GM12878 (cell line): ENCODE measurements around the gene FHOD3. TPM values are rescaled to one million over a fixed set of nuclear protein-coding genes. Genes with fewer than 3 reads are reported as not detected.
A peak's percentile ranks its signal among the peaks of the same experiment; 100 is the strongest.

Experiments
- ATF7 ChIP-seq: fragments of 450-650 bp; IDR thresholded peaks from 2 replicates; pipeline ENCODE4 v1.6.1; 2016; ENCODE audit warnings: low read depth, mild to moderate bottlenecking
- BCL11A ChIP-seq: IDR thresholded peaks from 2 replicates; pipeline ENCODE4 v1.6.1; 2011; ENCODE audit warnings: low read depth, low read length
- BHLHE40 ChIP-seq, 2 experiments: fragments of 450-650 bp in 1 of 2; IDR thresholded peaks; 2 replicates each; pipeline ENCODE4 v1.6.1; 2011 to 2017; ENCODE audit warnings: low read depth in 2 of 2, borderline replicate concordance in 1 of 2, improper control_type of control experiment in 1 of 2, low read length in 1 of 2, mild to moderate bottlenecking in 1 of 2
- CREM ChIP-seq: IDR thresholded peaks from 2 replicates; pipeline ENCODE4 v1.6.1; 2014; ENCODE audit warnings: antibody characterized with exemption, low read depth
- EED ChIP-seq: sonication (generic); IDR thresholded peaks from 2 replicates; pipeline ENCODE4 v1.6.1; 2016; ENCODE audit warnings: antibody characterized with exemption, low read depth
- GATAD2B ChIP-seq: fragments of 450-650 bp; conservative IDR thresholded peaks from 2 replicates; pipeline ENCODE4 v1.6.1; 2017; ENCODE audit warnings: low read depth, mild to moderate bottlenecking, moderate library complexity
- IKZF2 ChIP-seq, 2 experiments: fragments of 450-650 bp; IDR thresholded peaks; 2 replicates each; pipeline ENCODE4 v1.6.1; 2017; ENCODE audit warnings: mild to moderate bottlenecking in 2 of 2, moderate library complexity in 2 of 2
- IRF5 ChIP-seq: fragments of 450-650 bp; IDR thresholded peaks from 2 replicates; pipeline ENCODE4 v1.6.1; 2017; ENCODE audit warnings: borderline replicate concordance
- MAX ChIP-seq: IDR thresholded peaks from 2 replicates; pipeline ENCODE4 v1.6.1; 2012; ENCODE audit warnings: low read depth, low read length, improper control_type of control experiment
- MXI1 ChIP-seq: fragments of 150-350 bp; IDR thresholded peaks from 2 replicates; pipeline ENCODE4 v1.6.1; 2011; ENCODE audit warnings: low read depth, mild to moderate bottlenecking, inconsistent platforms, low read length, improper control_type of control experiment
- NR2F1 ChIP-seq: fragments of 450-650 bp; conservative IDR thresholded peaks from 2 replicates; pipeline ENCODE4 v1.6.1; 2017; ENCODE audit warnings: mild to moderate bottlenecking
- PAX5 ChIP-seq: IDR thresholded peaks from 2 replicates; pipeline ENCODE4 v1.6.1; 2011; ENCODE audit warnings: low read depth, low read length, borderline replicate concordance
- PAX8 ChIP-seq: fragments of 450-650 bp; IDR thresholded peaks from 2 replicates; pipeline ENCODE4 v1.6.1; 2017; ENCODE audit warnings: mild to moderate bottlenecking, moderate library complexity
- RB1 ChIP-seq: fragments of 450-650 bp; formaldehyde crosslinking; IDR thresholded peaks from 2 replicates; pipeline ENCODE4 v1.6.1; 2017; ENCODE audit warnings: mild to moderate bottlenecking, borderline replicate concordance
- RFX5 ChIP-seq: IDR thresholded peaks from 2 replicates; pipeline ENCODE4 v1.6.1; 2011; ENCODE audit warnings: low read depth, low read length, improper control_type of control experiment
- SMARCA5 ChIP-seq: fragments of 450-650 bp; IDR thresholded peaks from 2 replicates; pipeline ENCODE4 v1.6.1; 2017; ENCODE audit warnings: mild to moderate bottlenecking
- YBX1 ChIP-seq: fragments of 450-650 bp; IDR thresholded peaks from 2 replicates; pipeline ENCODE4 v1.6.1; 2016; ENCODE audit warnings: antibody characterized with exemption
- ZSCAN29 ChIP-seq: fragments of 450-650 bp; IDR thresholded peaks from 2 replicates; pipeline ENCODE4 v1.6.1; 2017; ENCODE audit warnings: mild to moderate bottlenecking, moderate library complexity
- polyA plus RNA-seq, 11 experiments: library from polyadenylated mRNA; depleted of rRNA in 4 of 11; unstranded in 6 of 11; stranded (reverse) in 5 of 11; fragments of >200 nt; fragmentation: Nextera tagmentation in 4 of 11; fragmentation: Illumina TruSeq in 1 of 11; extraction: Ambion mirVana in 4 of 11; extraction: Trizol in 1 of 11; gene quantifications; 1 replicate in 1 of 11; 2 replicates in 10 of 11; pipeline versions ENCODE4 v1.2.1 to v1.2.3, GENCODE V29; 2011 to 2016; ENCODE audit warnings: inconsistent platforms in 2 of 11, missing spikeins in 2 of 11, low read depth in 1 of 11
- total RNA-seq, 4 experiments: library from RNA; depleted of rRNA in 3 of 4; stranded (reverse); fragments of >200 nt in 3 of 4; fragmentation: Illumina TruSeq in 1 of 4; extraction: Trizol in 1 of 4; gene quantifications; 2 replicates each; pipeline versions ENCODE4 v1.2.1 to v1.2.3, GENCODE V29; 2013 to 2021
- TF ChIP-seq, protein P1 (sequence below): fragments of 450-650 bp; formaldehyde crosslinking; IDR thresholded peaks from 2 replicates; pipeline ENCODE4 v1.4.0; 2022; ENCODE audit warnings: mild to moderate bottlenecking, moderate library complexity
- TF ChIP-seq, protein P2 (sequence below): IDR thresholded peaks from 2 replicates; pipeline ENCODE4 v1.6.1; 2011; ENCODE audit warnings: borderline replicate concordance, low read depth, mild to moderate bottlenecking, moderate library complexity, mixed read lengths, low read length; ENCODE audit not compliant: insufficient read depth; ENCODE audit errors: extremely low read length

FHOD3 gene
- total and polyA plus RNA-seq, 10 of the 15 experiments (the other 5 are each of a cell fraction or from before 2014, with no cell fraction given): 0.77 to 26.7 (median 10.4) TPM

GRCh38 chr18:36365836-36366775 lies 68.6 kb downstream of the FHOD3 start (continued):
- TF ChIP-seq, protein P1, sequence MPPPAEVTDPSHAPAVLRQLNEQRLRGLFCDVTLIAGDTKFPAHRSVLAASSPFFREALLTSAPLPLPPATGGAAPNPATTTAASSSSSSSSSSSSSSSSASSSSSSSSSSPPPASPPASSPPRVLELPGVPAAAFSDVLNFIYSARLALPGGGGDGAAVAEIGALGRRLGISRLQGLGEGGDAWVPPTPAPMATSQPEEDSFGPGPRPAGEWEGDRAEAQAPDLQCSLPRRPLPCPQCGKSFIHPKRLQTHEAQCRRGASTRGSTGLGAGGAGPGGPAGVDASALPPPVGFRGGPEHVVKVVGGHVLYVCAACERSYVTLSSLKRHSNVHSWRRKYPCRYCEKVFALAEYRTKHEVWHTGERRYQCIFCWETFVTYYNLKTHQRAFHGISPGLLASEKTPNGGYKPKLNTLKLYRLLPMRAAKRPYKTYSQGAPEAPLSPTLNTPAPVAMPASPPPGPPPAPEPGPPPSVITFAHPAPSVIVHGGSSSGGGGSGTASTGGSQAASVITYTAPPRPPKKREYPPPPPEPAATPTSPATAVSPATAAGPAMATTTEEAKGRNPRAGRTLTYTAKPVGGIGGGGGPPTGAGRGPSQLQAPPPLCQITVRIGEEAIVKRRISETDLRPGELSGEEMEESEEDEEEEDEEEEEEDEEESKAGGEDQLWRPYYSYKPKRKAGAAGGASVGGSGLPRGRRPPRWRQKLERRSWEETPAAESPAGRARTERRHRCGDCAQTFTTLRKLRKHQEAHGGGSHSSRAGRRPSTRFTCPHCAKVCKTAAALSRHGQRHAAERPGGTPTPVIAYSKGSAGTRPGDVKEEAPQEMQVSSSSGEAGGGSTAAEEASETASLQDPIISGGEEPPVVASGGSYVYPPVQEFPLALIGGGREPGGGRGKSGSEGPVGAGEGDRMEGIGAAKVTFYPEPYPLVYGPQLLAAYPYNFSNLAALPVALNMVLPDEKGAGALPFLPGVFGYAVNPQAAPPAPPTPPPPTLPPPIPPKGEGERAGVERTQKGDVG: peak; percentile 67; the same call in 1 of the 2 replicates
- TF ChIP-seq SMARCA5 (peak; percentile 95), GATAD2B (peak; percentile 97), CREM (peak; percentile 44), MAX (peak; percentile 94), PAX8 (no peak), YBX1 (peak; percentile 48; the same call in 1 of the 2 replicates), ATF7 (peak; percentile 94), EED (peak; percentile 16; the same call in 1 of the 2 replicates), ZSCAN29 (0 out of 2 replicates have a peak, but pooled peaks have one; percentile 12), BHLHE40 (IDR thresholded peaks at IDR 0.05; ENCODE audit: borderline replicate concordance in 1 of 2, low read depth in 2 of 2, low read length in 1 of 2) (peak; percentile 79 to 83), PAX5 (0 out of 2 replicates have a peak, but pooled peaks have one; percentile 20), MXI1 (peak; percentile 77), RB1 (peak; percentile 69; the same call in 1 of the 2 replicates), NR2F1 (peak; percentile 64), IKZF2 (IDR thresholded peaks at IDR 0.05) (peak; percentile 84 to 85), RFX5 (no peak), BCL11A (peak; percentile 43; the same call in 1 of the 2 replicates), IRF5 (no peak)
- TF ChIP-seq, protein P2, sequence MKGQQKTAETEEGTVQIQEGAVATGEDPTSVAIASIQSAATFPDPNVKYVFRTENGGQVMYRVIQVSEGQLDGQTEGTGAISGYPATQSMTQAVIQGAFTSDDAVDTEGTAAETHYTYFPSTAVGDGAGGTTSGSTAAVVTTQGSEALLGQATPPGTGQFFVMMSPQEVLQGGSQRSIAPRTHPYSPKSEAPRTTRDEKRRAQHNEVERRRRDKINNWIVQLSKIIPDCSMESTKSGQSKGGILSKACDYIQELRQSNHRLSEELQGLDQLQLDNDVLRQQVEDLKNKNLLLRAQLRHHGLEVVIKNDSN: no peak
